ENCODE data around the gene SLC15A3.

The SLC15A3 gene

GRCh38 chr11:60951904-60952741 is at the start of gene SLC15A3:
TSS of gene SLC15A3 (minus strand) at chr11:60952176. CDS start at chr11:60951551, 625 bp downstream.
- peak in 1 of 3 experiments; percentile 20 for DNase-seq (ENCODE audit: low read depth in 3 of 3)

DNA sequence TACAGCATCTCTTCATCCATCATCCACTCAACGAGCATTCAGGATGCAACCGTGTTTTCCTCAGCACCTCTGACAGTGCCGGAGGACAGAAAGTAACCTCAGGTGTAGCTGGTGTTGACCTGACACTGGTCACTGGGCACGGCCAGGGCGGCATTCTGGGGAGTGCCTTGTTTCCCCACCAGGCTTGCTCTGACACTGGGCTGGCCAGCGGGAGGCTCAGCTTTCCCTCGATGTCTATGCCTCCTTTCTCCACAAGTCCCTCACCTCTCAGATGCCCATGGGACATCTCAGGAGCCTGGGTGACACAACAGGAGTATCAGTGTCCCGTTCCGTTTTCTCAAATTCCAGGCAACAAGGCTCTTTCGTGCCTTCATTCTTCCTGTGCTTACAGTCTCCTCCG is 48.5 kb upstream of the SLC15A3 start:
- DNase-seq (ENCODE audit: low read depth in 3 of 3), result no peak

DNA sequence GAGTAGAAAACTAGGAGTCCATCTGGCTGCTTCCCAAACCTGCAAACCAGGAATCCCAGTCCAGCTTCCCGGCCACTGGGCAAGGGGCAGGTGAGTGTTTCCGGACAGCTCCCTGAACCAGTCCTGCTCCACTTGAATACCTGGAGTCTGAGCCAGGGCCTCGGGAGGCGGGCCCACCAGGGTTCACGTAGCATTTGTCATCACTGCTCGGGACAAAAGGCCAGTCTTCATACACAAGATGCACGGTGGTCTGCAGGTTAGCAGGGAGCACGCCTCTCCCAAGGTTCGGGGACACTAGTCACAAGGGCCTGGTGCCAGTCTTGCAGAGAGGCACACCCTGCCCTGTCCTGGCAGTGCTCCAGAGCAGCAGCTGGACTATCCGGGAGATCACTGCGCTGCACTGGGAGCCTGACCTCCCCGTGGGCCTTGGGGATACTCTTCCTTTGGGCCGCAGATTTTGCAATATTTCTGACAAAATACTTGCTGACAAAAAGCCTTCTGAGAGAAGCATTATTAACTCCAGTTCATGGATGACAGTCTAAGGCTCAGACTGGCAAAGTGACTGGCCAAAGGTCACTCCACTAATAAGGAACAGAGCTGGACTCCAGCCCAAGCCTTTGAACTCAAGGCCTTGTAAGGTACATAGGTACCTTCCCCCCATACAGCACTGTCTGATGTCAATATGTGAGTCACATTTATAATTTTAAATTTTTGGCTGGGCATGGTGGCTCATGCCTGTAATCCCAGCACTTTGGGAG is 44.6 kb upstream of the SLC15A3 start:
- no peak for DNase-seq (ENCODE audit: low read depth in 3 of 3)

- DNase-seq (ENCODE audit: low read depth in 3 of 3), result no peak
These were observed 43.8 kb upstream of the SLC15A3 start for GRCh38 chr11:60995798-60996197.

DNA sequence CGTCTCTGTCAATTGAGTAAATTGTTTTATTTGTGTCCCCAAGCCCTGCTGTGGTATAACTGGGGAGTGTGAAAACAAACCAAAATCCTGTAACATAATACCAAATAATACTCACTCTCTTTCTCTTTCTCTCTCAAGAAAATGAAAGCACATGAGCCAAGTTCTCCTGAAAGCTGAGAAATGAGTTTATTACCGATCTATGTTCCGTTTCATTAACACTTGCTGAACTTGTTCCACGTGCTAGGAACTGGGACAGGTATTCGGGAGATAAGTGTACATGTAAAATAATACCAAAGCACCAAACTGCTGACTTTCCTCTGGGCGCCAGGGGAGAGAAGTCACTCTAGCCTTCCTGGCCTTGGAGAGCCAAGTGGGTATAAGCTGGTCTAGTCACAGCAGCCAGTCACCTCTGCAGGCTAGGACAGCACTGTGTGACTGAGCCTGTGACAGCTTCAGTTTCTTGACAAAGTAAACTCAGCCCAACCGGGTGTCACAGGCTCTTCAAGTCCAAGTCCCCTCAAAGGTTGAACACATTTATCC is 42.6 kb upstream of the SLC15A3 start:
- DNase-seq (ENCODE audit: low read depth in 3 of 3), result no peak

DNA sequence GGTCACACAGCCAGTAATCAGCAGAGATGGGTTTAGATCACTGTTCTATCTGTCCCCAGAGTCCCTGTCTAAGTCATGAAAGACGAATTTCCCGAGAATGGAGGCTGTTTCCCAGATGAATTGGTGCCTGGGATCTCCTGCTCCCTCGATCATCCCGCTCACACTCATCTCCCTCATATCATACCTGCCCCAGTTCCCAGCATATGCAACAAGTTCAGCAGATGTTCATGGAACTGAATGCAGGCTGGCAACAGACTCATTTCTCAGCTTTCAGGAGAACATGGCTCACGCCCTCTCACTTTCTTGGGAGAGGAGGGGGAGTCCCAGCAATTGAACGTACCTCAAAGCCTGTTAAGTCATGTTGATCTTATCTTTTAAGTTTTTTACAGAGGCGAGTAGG is 41.6 kb upstream of the SLC15A3 start:
- DNase-seq (ENCODE audit: low read depth in 3 of 3), result no peak

- no peak for DNase-seq (ENCODE audit: low read depth in 3 of 3)
These were observed 41.0 kb upstream of the SLC15A3 start for GRCh38 chr11:60992842-60993409.

- DNase-seq (ENCODE audit: low read depth in 3 of 3), result no peak
These were observed 39.5 kb upstream of the SLC15A3 start for GRCh38 chr11:60991457-60991856.

- no peak for DNase-seq (ENCODE audit: low read depth in 3 of 3)
These were observed 37.2 kb upstream of the SLC15A3 start for GRCh38 chr11:60989093-60989650.

DNA sequence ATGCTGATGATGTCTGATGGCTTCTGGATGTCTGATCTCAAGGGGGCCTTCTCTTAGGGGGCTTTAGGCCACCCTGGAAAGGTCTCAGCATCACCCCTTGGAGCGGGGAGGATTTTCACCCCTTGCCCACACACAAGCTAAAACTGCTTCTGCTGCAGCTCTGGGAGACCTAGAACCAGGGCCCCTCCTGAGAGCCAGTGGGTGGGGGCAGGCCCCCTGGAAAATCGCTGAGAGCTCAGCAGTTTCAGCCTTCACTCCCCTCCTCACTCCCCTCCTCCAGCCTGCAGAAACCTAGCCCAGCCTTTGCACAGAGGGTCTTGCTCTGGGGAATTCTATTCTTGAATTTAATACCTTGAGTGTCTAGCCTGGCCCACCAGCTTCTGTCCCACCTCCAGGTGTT is 36.7 kb upstream of the SLC15A3 start:
- DNase-seq (ENCODE audit: low read depth in 3 of 3), result no peak

DNA sequence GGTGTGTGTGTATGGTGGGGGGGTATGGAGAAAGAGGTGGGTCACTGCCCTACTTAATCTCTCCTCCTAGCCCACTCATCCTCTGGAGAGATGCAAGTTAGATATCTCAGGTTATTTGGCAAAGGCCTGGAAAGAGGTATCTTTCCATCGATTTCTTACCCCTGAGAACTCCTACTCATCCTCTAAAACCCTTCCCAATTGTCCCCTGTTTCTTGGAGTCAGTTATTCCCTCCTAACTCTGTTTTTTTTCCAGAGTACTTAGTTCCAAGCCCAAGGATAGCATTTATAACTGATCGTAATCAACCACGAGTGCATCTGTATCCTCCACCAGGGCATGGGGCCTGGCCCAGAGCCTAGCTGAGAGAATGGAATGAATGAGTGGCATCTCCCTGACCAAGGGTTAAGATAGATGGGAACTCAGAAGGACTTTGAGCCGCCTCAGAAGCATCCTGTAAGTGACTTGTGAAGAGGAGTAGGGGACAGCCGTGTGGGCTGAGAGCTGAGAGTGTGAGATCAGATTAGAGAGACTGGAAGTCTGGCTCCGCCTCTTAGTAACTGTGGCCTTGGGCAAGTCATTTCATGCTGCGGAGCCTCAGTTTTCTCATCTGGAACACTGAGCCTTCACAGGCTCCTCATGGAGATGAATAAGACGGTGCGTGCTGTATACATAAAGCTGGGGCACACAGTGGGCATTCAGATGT is 35.8 kb upstream of the SLC15A3 start:
- peak in 2 of 3 experiments; percentile 49 to 74 for DNase-seq (ENCODE audit: low read depth in 3 of 3)

- peak; percentile 80 to 89 (median 81) for DNase-seq (ENCODE audit: low read depth in 3 of 3)
These were observed 34.3 kb upstream of the SLC15A3 start for GRCh38 chr11:60985991-60986915.

DNA sequence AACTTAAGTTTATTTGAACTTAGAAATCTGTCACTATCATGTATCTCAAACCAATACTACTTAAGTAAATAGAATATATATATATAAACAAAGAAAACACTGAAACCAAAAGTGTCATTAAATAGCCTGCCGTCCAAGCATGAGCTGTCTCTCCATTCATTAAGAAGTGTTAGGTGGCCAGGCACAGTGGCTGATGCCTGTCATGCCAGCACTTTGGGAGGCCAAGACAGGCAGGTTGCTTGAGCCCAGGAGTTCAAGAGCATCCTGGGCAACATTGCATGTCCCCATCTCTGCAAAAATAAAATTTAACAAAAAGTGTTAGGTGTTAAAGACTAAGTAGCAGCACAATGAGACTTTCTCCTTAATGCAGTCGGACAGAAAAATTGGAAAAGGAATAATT is 33.5 kb upstream of the SLC15A3 start:
- DNase-seq (ENCODE audit: low read depth in 3 of 3), result no peak

GRCh38 chr11:60984636-60985035 is 32.7 kb upstream of the SLC15A3 start:
- no peak for DNase-seq (ENCODE audit: low read depth in 3 of 3)

DNA sequence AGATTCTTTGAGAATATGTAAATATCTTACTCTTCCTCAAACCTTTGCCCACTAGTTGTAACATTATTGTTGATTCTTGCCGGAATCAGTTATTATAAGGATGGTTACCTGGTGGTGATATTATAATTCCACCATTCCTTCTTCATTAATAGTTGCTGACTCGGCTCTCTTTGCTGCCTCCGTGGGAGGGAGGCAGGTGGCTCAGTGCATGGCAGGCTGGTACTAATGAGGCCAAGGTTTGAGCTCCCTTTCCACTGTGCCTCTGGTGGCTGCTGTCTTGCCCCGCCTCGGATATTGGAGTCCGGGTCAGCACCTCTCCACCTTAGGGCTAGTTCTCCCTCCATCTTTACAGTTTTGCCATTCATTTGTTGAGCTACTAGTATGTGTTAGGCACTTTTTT is 32.2 kb upstream of the SLC15A3 start:
- DNase-seq (ENCODE audit: low read depth in 3 of 3), result no peak

- DNase-seq (ENCODE audit: low read depth in 3 of 3), result no peak
These were observed 30.2 kb upstream of the SLC15A3 start for GRCh38 chr11:60982184-60982583.

DNA sequence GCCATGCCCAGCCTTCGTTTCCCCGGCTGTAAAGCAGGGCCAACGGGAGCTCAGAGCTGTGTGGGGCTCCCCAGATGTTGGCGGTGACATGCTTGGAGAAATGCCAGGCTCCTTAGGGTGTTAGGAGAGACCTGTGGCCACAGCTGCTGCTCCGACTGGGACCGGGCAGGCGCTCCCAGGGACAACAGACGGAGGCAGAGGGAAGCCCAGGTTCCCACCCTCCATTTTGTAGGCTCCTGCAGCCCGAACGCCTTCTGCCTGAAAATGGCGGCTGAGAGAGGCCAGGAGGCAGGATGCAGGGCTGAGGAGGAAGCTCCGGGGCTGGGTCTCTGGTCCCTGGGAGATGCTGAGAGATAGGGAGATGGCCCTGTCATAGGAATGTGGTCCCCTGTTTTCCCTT is 29.5 kb upstream of the SLC15A3 start:
- DNase-seq (ENCODE audit: low read depth in 3 of 3), result no peak

DNA sequence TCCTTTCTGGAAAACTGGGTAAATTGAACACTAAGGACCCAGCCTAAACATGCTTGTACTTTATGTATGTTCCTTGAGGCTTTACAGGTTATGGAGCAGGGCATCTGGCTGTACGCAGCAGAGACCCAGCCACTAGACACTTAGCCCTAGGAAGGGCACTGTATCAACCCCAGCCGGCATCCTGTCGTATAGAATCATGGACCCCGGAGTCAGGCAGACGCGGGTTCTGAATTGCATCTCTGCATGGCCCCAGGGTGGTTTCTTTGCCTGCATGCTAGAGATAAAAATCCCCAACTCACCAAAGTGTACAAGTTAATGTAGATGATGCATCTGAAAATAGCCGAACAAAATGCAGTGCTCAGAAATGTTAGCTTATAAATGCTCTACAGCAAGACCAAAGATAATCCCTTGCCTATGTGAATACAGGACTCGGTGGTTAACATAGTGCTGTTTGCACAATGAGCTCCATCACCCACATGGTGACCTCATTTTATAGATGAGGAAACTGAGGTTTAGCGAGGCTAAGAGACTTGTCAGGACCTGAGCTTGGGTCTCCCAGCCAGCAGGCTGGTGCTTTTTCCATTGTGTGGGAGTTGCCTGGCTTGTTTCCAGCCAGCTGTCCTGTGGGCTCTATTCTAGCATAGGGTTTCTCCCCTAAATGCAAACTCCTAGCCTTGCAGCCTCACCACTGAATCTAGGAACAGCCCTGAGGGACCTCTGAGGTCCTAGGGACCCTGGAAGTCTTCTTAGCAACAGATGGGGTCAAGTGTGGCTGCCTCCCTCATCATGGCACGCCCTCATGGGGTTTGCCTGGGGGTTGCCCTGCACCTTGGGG is 26.8 kb upstream of the SLC15A3 start:
- peak in 2 of 3 experiments; percentile 63 to 88 for DNase-seq (ENCODE audit: low read depth in 3 of 3)

DNA sequence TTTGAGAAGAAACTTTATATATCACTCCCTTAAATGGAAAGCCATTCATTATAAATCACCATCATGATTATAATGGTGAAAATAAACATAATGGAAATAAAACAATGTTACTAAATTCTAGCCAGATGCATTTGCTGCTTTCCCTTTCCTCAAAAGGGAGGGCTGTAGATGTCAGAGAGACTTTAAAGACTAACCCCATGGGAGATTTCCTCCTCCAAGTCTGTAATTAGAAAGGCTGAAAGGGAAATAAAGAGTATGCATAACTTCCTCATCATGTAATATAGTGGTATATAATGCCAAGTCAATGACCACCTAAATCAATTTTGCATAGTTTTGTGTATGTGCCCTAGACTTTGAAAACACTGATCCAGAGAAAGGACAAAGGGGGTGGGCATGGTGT is 25.9 kb upstream of the SLC15A3 start:
- DNase-seq (ENCODE audit: low read depth in 3 of 3), result no peak
